K562 (cell line): ENCODE measurements around the gene MMP24. TPM values are rescaled to one million over a fixed set of nuclear protein-coding genes. Genes with fewer than 3 reads are reported as not detected.
A peak's percentile ranks its signal among the peaks of the same experiment; 100 is the strongest.

Experiments used
- ARID1B ChIP-seq: fragments of 450-650 bp; IDR thresholded peaks from 2 replicates; pipeline ENCODE4 v1.6.1; 2016; ENCODE audit warnings: antibody characterized with exemption, mild to moderate bottlenecking, inconsistent platforms
- BDP1 ChIP-seq: IDR thresholded peaks from 3 replicates; pipeline ENCODE4 v1.6.1; 2011; ENCODE audit not compliant: insufficient read length, insufficient read depth
- BRF1 ChIP-seq: IDR thresholded peaks from 3 replicates; pipeline ENCODE4 v1.6.1; 2011; ENCODE audit warnings: borderline replicate concordance, mild to moderate bottlenecking; ENCODE audit not compliant: insufficient read length; ENCODE audit errors: extremely low read depth
- CBX5 ChIP-seq: IDR thresholded peaks from 2 replicates; pipeline ENCODE4 v1.6.1; 2014; ENCODE audit warnings: low read depth, borderline replicate concordance
- CEBPB ChIP-seq: fragments of 450-650 bp; IDR thresholded peaks from 2 replicates; pipeline ENCODE4 v1.6.1; 2016; ENCODE audit warnings: missing genetic modification characterization, missing compliant biosample characterization
- CREB3L1 ChIP-seq: fragments of 450-650 bp; IDR thresholded peaks from 2 replicates; pipeline ENCODE4 v1.6.1; 2014; ENCODE audit warnings: low read depth, mild to moderate bottlenecking, moderate library complexity, borderline replicate concordance
- CREM ChIP-seq: IDR thresholded peaks from 2 replicates; pipeline ENCODE4 v1.6.1; 2014; ENCODE audit warnings: antibody characterized with exemption, low read depth
- E2F3 ChIP-seq: fragments of 250-450 bp; sonication (Bioruptor Pico); IDR thresholded peaks from 2 replicates; pipeline ENCODE4 v1.4.0; 2020; ENCODE audit warnings: mild to moderate bottlenecking
- ESRRA ChIP-seq: fragments of 450-650 bp; IDR thresholded peaks from 2 replicates; pipeline ENCODE4 v1.6.1; 2014; ENCODE audit warnings: low read depth, mild to moderate bottlenecking, moderate library complexity, borderline replicate concordance
- HMG20B ChIP-seq: fragments of 250-450 bp; sonication (Bioruptor Pico); IDR thresholded peaks from 2 replicates; pipeline ENCODE4 v1.5.0; 2021; ENCODE audit warnings: mild to moderate bottlenecking
- L3MBTL2 ChIP-seq: fragments of 450-650 bp; IDR thresholded peaks from 2 replicates; pipeline ENCODE4 v1.6.1; 2016; ENCODE audit warnings: mild to moderate bottlenecking, moderate library complexity
- LEF1 ChIP-seq: fragments of 450-650 bp; IDR thresholded peaks from 2 replicates; pipeline ENCODE4 v1.6.1; 2016; ENCODE audit warnings: mild to moderate bottlenecking
- MAFF ChIP-seq: IDR thresholded peaks from 2 replicates; pipeline ENCODE4 v1.6.1; 2012; ENCODE audit warnings: low read length, improper control_type of control experiment
- MTA2 ChIP-seq: fragments of 450-650 bp; IDR thresholded peaks from 2 replicates; pipeline ENCODE4 v1.6.1; 2016; ENCODE audit warnings: low read depth
- NCOA6 ChIP-seq: fragments of 450-650 bp; IDR thresholded peaks from 2 replicates; pipeline ENCODE4 v1.6.1; 2017; ENCODE audit warnings: mild to moderate bottlenecking
- PKNOX1 ChIP-seq: fragments of 450-650 bp; IDR thresholded peaks from 2 replicates; pipeline ENCODE4 v1.6.1; 2016
- PTTG1 ChIP-seq: fragments of 450-650 bp; IDR thresholded peaks from 2 replicates; pipeline ENCODE4 v1.6.1; 2016; ENCODE audit warnings: low read depth, mild to moderate bottlenecking, missing genetic modification characterization, missing compliant biosample characterization
- RBBP5 ChIP-seq: fragments of 200-600 bp; sonication (generic); IDR thresholded peaks from 2 replicates; pipeline ENCODE4 v1.6.1; 2012; ENCODE audit warnings: borderline replicate concordance, mild to moderate bottlenecking, low read length, control low read depth, inconsistent platforms; ENCODE audit not compliant: insufficient read depth, poor library complexity, severe bottlenecking
- SAFB ChIP-seq: fragments of 200-400 bp; formaldehyde crosslinking; IDR thresholded peaks from 2 replicates; pipeline ENCODE4 v1.6.1; 2017; ENCODE audit warnings: low read depth, low read length, borderline replicate concordance
- SRSF7 ChIP-seq: fragments of 200-400 bp; formaldehyde crosslinking; optimal IDR thresholded peaks from 2 replicates; pipeline ENCODE3; 2017; ENCODE audit warnings: mild to moderate bottlenecking, low read depth, low read length
- TCF3 ChIP-seq: sonication (generic); formaldehyde crosslinking; IDR thresholded peaks from 2 replicates; pipeline ENCODE4 v1.4.0; 2020; ENCODE audit warnings: mild to moderate bottlenecking, missing genetic modification reagents
- TGIF2 ChIP-seq: sonication (generic); formaldehyde crosslinking; IDR thresholded peaks from 2 replicates; pipeline ENCODE4 v1.8.1; 2022; ENCODE audit warnings: mild to moderate bottlenecking, missing genetic modification reagents, moderate library complexity
- ZNF274 ChIP-seq: IDR thresholded peaks from 2 replicates; pipeline ENCODE4 v1.6.1; 2011; ENCODE audit warnings: low read depth, mild to moderate bottlenecking, low read length, moderate library complexity, borderline replicate concordance
- ZNF316 ChIP-seq: fragments of 450-650 bp; IDR thresholded peaks from 2 replicates; pipeline ENCODE4 v1.6.1; 2016
- ZNF644 ChIP-seq: fragments of 200-800 bp; sonication (Bioruptor generic); IDR thresholded peaks from 2 replicates; pipeline ENCODE4 v1.6.1; 2016; ENCODE audit warnings: low read depth, missing genetic modification characterization, missing compliant biosample characterization
- polyA plus RNA-seq, 8 experiments: library from polyadenylated mRNA; depleted of rRNA in 4 of 8; stranded (reverse) in 5 of 8; unstranded in 3 of 8; fragments of >200 nt; fragmentation: Nextera tagmentation in 2 of 8; fragmentation: Illumina TruSeq in 1 of 8; extraction: Ambion mirVana in 2 of 8; extraction: Trizol in 1 of 8; gene quantifications; 2 replicates each; pipeline versions ENCODE4 v1.2.1 to v1.2.3, GENCODE V29; 2011 to 2014; ENCODE audit warnings: inconsistent platforms in 1 of 8, missing spikeins in 1 of 8
- total RNA-seq, 7 experiments: library from RNA; depleted of rRNA in 6 of 7; stranded (reverse); fragments of >200 nt in 6 of 7; fragmentation: Illumina TruSeq in 2 of 7; extraction: Trizol in 2 of 7; gene quantifications; 2 replicates each; pipeline versions ENCODE4 v1.2.1 to v1.2.3, GENCODE V29; 2011 to 2021; ENCODE audit warnings: low replicate concordance in 1 of 7
- TF ChIP-seq, protein P1 (sequence below), 3 experiments: IDR thresholded peaks in 2 of 3; conservative IDR thresholded peaks in 1 of 3; 2 replicates each; pipeline ENCODE4 v1.5.1; 2011 to 2012; ENCODE audit warnings: low read length in 3 of 3, mild to moderate bottlenecking in 3 of 3, control low read depth in 2 of 3, improper control_type of control experiment in 1 of 3, inconsistent platforms in 1 of 3, low read depth in 1 of 3, mixed read lengths in 1 of 3, moderate library complexity in 1 of 3; ENCODE audit not compliant: insufficient read depth in 2 of 3

Gene MMP24
- total and polyA plus RNA-seq, 9 of the 15 experiments (the other 6 are each of a cell fraction or from before 2014, with no cell fraction given): 0.03 to 0.07 (median 0.03) TPM; not detected in 6

DNA sequence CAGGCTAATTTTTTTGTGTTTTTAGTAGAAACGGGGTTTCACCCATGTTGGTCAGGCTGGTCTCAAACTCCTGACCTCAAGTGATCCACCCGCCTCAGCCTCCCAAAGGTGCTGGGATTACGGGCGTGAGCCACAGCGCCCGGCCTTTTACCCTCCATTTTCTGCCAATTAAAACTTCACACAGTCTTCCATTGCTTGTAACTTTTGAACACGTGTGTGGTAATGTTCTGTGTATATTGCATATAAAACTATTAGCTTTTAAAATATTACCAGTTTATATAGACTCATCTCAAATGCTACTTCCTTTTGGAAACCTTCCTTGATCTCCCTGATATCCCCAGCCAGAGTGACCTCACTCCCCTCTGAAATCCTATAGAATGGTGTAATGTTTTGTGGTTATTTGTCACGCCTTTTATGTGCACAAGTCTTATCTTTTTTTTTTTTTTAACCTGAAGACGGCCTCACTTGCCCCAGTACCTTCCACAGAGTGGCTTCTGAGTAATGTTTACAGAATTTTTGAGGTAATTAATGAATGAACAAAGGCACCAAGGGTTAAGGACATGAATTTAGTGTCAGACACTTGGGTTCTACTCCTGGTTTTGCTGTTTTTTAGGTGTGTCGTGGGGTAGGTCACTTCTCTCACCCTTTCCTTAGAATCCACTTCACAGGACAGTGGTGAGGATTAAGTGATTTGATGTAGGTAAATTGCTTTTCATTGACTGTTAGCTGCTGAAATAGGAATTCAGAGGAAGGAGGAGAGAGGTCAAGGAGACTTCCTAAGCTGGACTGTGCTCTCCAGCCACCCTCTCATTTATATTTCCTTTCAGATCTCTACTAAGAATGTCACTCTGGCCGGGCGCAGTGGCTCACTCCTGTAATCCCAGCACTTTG lies 11.2 kb upstream of the MMP24 start (continued):
- TF ChIP-seq SRSF7 (no peak), L3MBTL2 (no peak), TGIF2 (CRISPR knock-in tag) (no peak), PTTG1 (no peak), E2F3 (no peak), HMG20B (CRISPR knock-in tag) (no peak), LEF1 (peak; percentile 35; the same call in 1 of the 2 replicates), TCF3 (CRISPR knock-in tag) (no peak), MAFF (no peak), ESRRA (peak; percentile 21; the same call in 1 of the 2 replicates), ZNF316 (no peak), CREB3L1 (no peak), BRF1 (no peak), ARID1B (peak; percentile 56), SAFB (no peak), ZNF274 (no peak), ZNF644 (tag) (no peak), BDP1 (no peak), NCOA6 (no peak), CREM (peak; percentile 49; the same call in 1 of the 2 replicates), CBX5 (no peak), RBBP5 (no peak), MTA2 (no peak), PKNOX1 (no peak), CEBPB (tag) (peak; percentile 55)
- TF ChIP-seq, protein P1, sequence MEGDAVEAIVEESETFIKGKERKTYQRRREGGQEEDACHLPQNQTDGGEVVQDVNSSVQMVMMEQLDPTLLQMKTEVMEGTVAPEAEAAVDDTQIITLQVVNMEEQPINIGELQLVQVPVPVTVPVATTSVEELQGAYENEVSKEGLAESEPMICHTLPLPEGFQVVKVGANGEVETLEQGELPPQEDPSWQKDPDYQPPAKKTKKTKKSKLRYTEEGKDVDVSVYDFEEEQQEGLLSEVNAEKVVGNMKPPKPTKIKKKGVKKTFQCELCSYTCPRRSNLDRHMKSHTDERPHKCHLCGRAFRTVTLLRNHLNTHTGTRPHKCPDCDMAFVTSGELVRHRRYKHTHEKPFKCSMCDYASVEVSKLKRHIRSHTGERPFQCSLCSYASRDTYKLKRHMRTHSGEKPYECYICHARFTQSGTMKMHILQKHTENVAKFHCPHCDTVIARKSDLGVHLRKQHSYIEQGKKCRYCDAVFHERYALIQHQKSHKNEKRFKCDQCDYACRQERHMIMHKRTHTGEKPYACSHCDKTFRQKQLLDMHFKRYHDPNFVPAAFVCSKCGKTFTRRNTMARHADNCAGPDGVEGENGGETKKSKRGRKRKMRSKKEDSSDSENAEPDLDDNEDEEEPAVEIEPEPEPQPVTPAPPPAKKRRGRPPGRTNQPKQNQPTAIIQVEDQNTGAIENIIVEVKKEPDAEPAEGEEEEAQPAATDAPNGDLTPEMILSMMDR (IDR thresholded peaks at IDR 0.05 in 2 of 3, conservative IDR thresholded peaks at IDR 0.05 in 1 of 3; ENCODE audit: insufficient read depth in 2 of 3, low read depth in 1 of 3, low read length in 3 of 3): no peak
